Limb (tissue), 2 donors: ENCODE measurements around the gene PRPH2.
"Not testable (repeated sequence)": the region's sequence is repeated elsewhere in the genome, so short reads cannot be mapped to it uniquely, and the experiment has no call there.

ENCODE experiments used
- DNase-seq, 2 donors: peaks; one replicate each; pipeline ENCODE4 v3.0.0-alpha.2; 2016; ENCODE audit errors: extremely low spot score in 2 of 2

PRPH2 gene

GRCh38 chr6:42698217-42698616, 24.2 kb downstream of the PRPH2 start:
- DNase-seq, result no peak

GRCh38 chr6:42697268-42697655, 25.1 kb downstream of the PRPH2 start:
- no peak for DNase-seq

- DNase-seq, result no peak
Observed at GRCh38 chr6:42696526-42697267, 25.7 kb downstream of the PRPH2 start.

DNA sequence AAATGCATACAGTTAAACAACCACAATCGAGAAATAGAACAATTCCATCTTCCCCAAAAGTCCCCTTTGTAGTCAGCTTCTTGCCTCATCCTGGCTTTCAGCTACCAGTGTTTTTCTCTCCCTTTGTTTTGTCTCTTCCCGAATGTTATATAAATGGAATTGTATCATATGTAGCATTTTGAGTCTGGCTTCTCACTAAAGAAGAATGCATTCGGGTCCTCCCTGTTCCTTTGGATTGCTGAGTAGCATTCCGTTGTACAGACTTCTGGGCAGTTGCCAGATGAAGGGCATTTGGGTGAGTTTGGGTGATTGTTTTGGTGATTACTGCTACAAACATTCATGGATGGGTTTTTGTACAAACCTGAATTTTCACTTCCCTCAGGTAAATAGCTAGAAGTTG, 27.8 kb downstream of the PRPH2 start:
- no peak for DNase-seq

DNA sequence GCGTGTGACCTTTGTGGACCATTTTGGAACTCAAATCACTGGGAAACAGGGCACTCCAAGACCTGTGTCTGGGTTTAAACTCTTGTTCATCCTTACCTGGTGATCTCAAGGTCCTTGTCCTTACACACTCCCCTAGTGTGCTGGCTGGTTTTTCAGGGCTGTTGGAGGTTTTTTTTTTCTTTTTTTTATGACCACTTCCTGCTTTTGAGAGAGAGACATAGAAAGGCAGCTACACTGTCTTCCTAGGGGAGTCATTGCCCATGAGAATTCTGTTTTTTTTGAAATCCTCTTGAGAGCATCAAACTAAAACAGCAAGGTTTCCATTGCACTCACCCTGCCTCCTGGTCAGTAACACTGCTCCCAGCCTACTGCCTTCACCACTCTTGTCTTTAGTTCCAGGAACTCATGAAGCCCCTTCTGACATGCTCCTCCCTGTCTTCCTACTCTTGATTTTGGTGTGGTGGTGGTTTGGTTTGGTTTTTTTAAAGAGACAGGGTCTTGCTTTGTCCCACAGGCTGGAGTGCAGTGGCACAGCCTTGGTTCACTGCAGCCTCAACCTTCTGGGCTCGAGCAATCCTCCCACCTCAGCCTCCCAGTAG, 28.6 kb downstream of the PRPH2 start:
- no peak for DNase-seq

DNA sequence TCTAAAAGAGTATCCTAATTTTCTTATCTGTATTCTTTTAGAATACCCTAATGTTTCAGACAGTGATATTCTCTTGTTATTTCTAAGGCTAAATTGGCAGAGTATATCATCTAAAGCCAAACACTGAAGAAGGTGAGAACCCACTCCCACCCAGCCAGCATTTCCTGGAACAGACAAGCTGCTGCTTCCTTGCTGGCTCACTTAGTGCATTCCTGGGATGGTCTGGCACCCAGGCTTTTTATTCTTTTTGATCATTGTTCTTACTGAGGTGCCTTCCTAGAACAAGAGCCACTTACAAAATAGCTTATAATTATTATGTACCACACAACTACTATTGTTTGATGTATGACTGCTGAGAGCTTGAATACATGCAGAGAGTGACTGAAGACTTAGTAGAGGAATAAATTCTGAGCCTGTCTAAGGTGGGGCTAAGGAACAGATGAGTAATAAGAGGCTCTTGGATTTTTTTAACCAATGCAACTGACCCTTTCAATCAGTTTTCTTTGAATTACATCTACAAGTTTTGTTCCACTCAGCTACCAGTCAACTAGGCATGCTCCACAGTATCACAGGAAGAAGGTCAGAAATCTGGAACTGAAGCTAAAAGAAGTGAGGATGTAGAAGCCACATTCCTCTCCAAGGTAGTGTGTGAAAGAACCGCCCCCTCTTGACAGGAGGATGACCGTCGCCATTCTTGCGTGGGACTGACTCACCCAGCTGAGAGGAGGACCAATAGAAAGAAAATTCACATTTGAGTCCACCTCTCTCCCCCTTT, 30.1 kb downstream of the PRPH2 start:
- DNase-seq, result no peak

- DNase-seq, result no peak
Observed at GRCh38 chr6:42690872-42691271, 31.5 kb downstream of the PRPH2 start.

DNA sequence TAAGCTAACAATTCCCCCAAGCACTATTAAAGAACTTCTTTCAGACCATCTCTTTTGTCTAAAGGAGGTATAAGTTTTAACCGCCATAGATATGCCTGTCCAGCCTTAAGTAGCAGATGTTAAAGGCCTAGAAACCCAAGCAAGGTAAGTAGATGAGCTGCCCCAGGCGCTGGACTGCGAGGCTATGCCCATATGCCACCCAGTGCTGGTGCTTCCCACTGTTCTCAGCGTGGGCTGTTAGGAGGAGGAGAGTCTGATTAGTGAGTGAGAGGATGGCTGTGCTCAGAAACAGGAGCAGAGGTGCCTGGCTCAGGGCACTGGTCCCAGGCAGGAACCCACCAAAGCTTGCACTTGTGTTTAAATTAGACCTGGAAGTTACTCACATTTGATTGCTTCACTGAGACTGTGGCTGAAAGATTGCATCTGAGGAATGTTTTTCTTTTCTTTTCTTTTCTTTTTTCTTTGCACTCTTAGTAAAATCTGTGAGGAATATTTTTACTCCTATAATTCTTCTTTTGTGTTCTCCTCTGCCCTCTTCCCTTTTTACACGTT, 32.2 kb downstream of the PRPH2 start:
- no peak for DNase-seq

- DNase-seq, result no peak
Observed at GRCh38 chr6:42689371-42689770, 33.0 kb downstream of the PRPH2 start.

DNA sequence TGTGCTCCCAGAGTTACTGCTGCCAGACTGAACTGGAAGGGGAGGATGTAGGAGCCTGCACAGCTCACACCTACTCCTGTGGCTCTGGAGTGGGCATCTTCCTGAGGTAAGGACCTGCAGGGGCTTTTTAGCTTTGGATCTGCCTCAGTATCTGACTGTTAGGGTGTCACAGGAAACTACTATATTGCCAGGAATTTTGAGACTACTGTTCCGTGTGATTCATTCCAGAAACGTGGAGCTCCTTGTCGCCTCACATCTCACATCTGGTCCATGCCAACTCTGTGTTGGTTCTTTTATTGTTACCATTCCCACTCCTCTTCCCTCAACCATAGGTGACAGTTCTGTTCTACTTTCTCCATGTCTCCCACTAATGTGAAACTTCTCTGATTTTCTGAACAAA, 34.1 kb downstream of the PRPH2 start:
- no peak for DNase-seq

DNA sequence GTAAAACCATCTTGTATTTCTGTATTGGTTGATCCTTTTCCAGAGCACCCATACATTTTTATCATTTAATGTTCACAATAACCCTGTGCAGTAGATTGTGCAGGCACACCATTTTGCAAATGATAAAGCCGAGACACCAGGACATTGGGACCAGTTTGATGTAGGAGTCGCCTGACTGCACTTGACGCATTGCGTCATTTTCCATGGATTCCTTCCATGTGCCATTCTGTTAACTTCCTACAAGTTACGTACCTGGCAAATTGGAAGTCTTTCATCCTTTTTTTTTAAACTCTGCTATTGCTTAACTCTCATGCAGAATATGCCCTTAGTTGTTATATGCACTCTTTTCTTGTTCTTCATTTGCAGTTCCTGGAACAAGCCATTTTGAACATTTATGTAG, 43.0 kb downstream of the PRPH2 start:
- no peak for DNase-seq

GRCh38 chr6:42674780-42675179, 47.6 kb downstream of the PRPH2 start:
- no peak for DNase-seq

DNA sequence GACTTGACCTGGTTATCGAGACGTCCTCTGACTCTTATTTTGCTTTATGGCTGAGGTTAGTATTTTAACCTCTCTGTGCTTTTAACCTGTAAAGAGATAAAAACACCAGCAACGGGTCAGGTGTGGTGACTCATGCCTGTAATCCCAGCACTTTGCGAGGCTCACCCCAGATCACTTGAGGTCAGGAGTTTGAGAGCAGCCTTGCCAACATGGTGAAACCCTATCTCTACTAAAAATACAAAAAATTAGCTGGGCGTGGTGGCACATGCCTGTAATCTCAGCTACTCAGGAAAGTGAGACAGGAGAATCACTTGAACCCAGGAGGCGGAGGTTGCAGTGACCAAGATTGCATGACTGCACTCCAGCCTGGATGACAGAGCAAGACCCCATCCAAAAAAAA, 48.0 kb downstream of the PRPH2 start:
- DNase-seq, result not testable (repeated sequence)

DNA sequence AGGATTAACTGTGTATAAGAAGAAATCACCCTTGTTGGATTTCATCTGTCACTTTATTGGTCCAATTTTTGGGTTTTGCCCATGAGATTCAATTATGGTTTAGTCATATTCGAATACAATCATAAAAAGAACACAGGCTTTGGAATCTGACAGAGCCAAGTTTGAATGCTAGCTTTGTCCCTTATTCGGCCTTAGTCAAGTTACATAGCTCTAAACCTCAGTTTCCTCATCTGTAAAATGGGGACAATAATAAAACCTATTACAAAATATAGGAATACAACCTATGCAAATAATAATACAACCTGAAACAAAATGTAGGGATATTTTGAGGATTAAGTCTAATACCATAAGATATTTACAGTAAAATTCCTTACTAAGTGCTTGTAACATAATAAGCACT, 57.7 kb downstream of the PRPH2 start:
- no peak for DNase-seq

GRCh38 chr6:42661540-42662153, 60.8 kb downstream of the PRPH2 start:
- DNase-seq, result peak; percentile 84 to 87

DNA sequence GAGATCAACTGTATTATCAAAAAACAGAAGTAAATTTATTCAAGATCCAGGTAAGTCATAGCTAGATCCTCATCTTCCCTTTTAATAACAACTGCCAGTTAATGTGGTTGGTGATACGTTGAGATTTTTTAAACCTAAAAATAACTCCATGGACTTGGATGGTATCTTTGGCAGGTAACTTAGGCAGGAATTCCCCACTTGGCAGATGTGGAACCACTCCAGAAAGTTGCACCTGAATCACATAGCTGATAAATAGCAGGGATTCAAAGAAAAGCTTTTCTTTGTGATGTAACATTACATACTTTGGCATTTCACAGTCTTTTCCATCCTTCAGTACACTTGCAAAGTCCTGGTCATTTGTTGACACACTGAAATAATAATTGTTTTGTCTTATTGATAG, 62.6 kb downstream of the PRPH2 start:
- no peak for DNase-seq

GRCh38 chr6:42653851-42654250, 68.5 kb downstream of the PRPH2 start:
- no peak for DNase-seq

DNA sequence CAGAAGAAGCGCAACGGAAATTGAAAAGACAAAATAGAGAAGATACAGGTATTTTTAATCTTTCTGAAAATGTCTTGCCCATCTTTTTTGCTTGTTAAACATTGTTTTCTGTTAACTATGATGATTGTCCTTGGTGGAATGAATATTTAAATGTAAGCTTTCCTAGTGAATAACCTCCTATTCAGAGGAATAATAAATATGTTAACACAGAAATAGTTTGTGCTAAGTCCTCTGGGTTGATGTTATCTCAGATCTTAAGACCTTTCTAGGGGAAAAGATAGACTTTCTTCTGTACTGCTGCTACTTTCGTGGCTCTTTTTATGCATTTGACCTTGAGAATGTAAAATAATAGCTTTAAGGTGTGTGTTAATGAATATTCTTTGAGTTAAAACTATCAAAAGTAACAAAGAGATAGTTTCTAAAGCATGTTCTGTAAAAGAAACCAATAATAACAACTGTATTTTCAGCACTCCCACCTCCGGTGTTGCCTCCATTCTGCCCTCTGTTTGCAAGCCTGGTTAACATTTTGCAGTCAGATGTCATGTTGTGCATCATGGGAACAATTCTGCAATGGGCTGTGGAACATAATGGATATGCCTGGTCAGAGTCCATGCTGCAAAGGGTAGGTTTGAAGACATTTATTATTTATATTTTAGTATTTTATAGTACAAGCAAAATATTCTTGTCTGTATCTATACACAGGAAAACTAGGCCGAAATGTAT, 70.2 kb downstream of the PRPH2 start:
- DNase-seq, result no peak
